Smooth muscle cell (in vitro differentiated cells): Measurements from ENCODE around the gene ATL3. TPM values are rescaled to one million over a fixed set of nuclear protein-coding genes. Genes with fewer than 3 reads are reported as not detected.
A peak's percentile ranks its signal among the peaks of the same experiment; 100 is the strongest.

Source experiments
- DNase-seq: peaks from one replicate; lab custom pipeline; 2025; ENCODE audit not compliant: unreplicated experiment; lab: John Stamatoyannopoulos, UW
- H2AFZ ChIP-seq: fragments of 200-600 bp; sonication (generic); 2 replicates; pipeline ENCODE4 v1.6.0; 2016; ENCODE audit warnings: antibody characterized with exemption, low read depth, mild to moderate bottlenecking
- H3F3A ChIP-seq: fragments of 200-600 bp; sonication (generic); 2 replicates; pipeline ENCODE4 v1.6.0; 2017; ENCODE audit warnings: antibody characterized with exemption, low read depth
- H3K27ac ChIP-seq: fragments of 200-600 bp; sonication (generic); 2 replicates; pipeline ENCODE4 v1.5.1; 2016; ENCODE audit warnings: low read depth, mild to moderate bottlenecking
- H3K27me3 ChIP-seq: fragments of 200-600 bp; sonication (generic); 2 replicates; pipeline ENCODE4 v1.6.1; 2016; ENCODE audit warnings: low read depth, mild to moderate bottlenecking
- H3K36me3 ChIP-seq: fragments of 200-600 bp; sonication (generic); 2 replicates; pipeline ENCODE4 v1.5.1; 2016; ENCODE audit warnings: low read depth
- H3K4me1 ChIP-seq: fragments of 200-600 bp; sonication (generic); 2 replicates; pipeline ENCODE4 v1.5.1; 2016; ENCODE audit warnings: low read depth
- H3K4me2 ChIP-seq: fragments of 200-600 bp; sonication (generic); 2 replicates; pipeline ENCODE4 v1.6.0; 2016; ENCODE audit warnings: mild to moderate bottlenecking
- H3K4me3 ChIP-seq: fragments of 200-600 bp; sonication (generic); 2 replicates; pipeline ENCODE4 v1.5.1; 2016; ENCODE audit warnings: mild to moderate bottlenecking
- H3K79me2 ChIP-seq: fragments of 200-600 bp; sonication (generic); 2 replicates; pipeline ENCODE4 v1.6.0; 2016; ENCODE audit warnings: low read depth, mild to moderate bottlenecking
- H3K9ac ChIP-seq: fragments of 200-600 bp; sonication (generic); 2 replicates; pipeline ENCODE4 v1.6.0; 2016; ENCODE audit warnings: low read depth
- H3K9me3 ChIP-seq: fragments of 200-600 bp; sonication (generic); replicated peaks from 2 replicates; pipeline ENCODE4 v1.5.1; 2016; ENCODE audit warnings: low read depth
- H4K20me1 ChIP-seq: fragments of 200-600 bp; sonication (generic); 2 replicates; pipeline ENCODE4 v1.6.0; 2016; ENCODE audit warnings: low read depth
- WGBS: methylation state at CpG from one replicate; pipeline ENCODE4 v1.1.7; 2016; ENCODE audit warnings: low lambda C conversion rate; 5-methylcytosine and 5-hydroxymethylcytosine counted together
- polyA plus RNA-seq: library from polyadenylated mRNA; unstranded; fragments of >200 nt; fragmentation: Nextera tagmentation; extraction: Ambion mirVana; gene quantifications from 2 replicates; pipeline ENCODE4 v1.2.1, GENCODE V29; 2016
- total RNA-seq: library from RNA; depleted of rRNA; stranded (reverse); fragments of >200 nt; gene quantifications from 2 replicates; pipeline ENCODE4 v1.2.3, GENCODE V29; 2014
- TF ChIP-seq, protein P1 (sequence below): fragments of 200-600 bp; sonication (generic); IDR thresholded peaks from 2 replicates; pipeline ENCODE4 v1.5.1; 2017; ENCODE audit warnings: borderline replicate concordance, mild to moderate bottlenecking, antibody characterized with exemption; ENCODE audit not compliant: insufficient read depth, poor library complexity, severe bottlenecking

The ATL3 gene
- total and polyA plus RNA-seq, 2 experiments from 2014 or later, result 13.0 to 32.5 TPM

DNA sequence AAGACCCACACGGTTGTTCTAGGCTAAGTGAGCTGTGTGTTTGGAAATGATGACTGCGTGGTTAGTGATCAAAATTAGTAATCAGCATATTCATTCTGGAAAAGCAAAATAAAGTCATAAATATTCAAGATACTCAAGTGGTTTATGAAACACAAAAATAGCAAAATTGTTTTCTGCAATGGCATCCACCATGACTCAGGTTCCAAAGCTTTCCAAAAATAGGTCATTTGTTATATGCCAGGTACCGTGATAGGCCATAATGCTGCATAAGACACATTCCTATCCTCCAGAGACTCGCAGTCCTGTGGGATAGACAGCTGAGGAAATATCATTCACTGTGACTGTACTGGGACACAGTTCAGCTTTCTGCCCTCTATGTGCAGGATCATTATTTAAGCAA is 2.4 kb upstream of the ATL3 start:
- no peaks in the 10 kb centered on the region for H3K36me3 ChIP-seq
- H4K20me1 ChIP-seq, result peaks cover 14% of the 10 kb centered on the region
- H3K4me2 ChIP-seq, result no peak overlapping the region
- no peak overlapping the region for H3K9ac ChIP-seq
- no peaks in the 10 kb centered on the region for H3K9me3 ChIP-seq
- H3K27me3 ChIP-seq, result no peaks in the 10 kb centered on the region
- peaks cover 20% of the 10 kb centered on the region for H3K79me2 ChIP-seq
- TF ChIP-seq, protein P1, sequence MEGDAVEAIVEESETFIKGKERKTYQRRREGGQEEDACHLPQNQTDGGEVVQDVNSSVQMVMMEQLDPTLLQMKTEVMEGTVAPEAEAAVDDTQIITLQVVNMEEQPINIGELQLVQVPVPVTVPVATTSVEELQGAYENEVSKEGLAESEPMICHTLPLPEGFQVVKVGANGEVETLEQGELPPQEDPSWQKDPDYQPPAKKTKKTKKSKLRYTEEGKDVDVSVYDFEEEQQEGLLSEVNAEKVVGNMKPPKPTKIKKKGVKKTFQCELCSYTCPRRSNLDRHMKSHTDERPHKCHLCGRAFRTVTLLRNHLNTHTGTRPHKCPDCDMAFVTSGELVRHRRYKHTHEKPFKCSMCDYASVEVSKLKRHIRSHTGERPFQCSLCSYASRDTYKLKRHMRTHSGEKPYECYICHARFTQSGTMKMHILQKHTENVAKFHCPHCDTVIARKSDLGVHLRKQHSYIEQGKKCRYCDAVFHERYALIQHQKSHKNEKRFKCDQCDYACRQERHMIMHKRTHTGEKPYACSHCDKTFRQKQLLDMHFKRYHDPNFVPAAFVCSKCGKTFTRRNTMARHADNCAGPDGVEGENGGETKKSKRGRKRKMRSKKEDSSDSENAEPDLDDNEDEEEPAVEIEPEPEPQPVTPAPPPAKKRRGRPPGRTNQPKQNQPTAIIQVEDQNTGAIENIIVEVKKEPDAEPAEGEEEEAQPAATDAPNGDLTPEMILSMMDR, result no peak
- DNase-seq, result no peak
- H3K4me1 ChIP-seq, result peaks cover 7% of the 10 kb centered on the region
- 86% methylated on average over 4 of the region's 4 CpGs for WGBS
- H3F3A ChIP-seq, result peaks cover 3% of the 10 kb centered on the region
- H3K27ac ChIP-seq, result no peak overlapping the region
- H2AFZ ChIP-seq, result no peak overlapping the region
- no peak overlapping the region for H3K4me3 ChIP-seq

GRCh38 chr11:63672936-63673539 is 1.9 kb upstream of the ATL3 start:
- Histone ChIP-seq H4K20me1 (peaks cover 19% of the 10 kb centered on the region), H3K4me3 (no peak overlapping the region), H2AFZ (peak overlapping the region; percentile 9), H3K27me3 (no peaks in the 10 kb centered on the region), H3K79me2 (peaks cover 20% of the 10 kb centered on the region), H3K36me3 (no peaks in the 10 kb centered on the region), H3F3A (peaks cover 3% of the 10 kb centered on the region), H3K4me1 (peaks cover 7% of the 10 kb centered on the region), H3K27ac (no peak overlapping the region), H3K9me3 (no peaks in the 10 kb centered on the region), H3K4me2 (no peak overlapping the region), H3K9ac (no peak overlapping the region)
- TF ChIP-seq, protein P1, result no peak
- no peak for DNase-seq
- 88% methylated on average over 1 of the region's 1 CpG for WGBS

- Histone ChIP-seq H3F3A (peaks cover 9% of the 10 kb centered on the region), H3K27ac (no peak overlapping the region), H4K20me1 (peaks cover 28% of the 10 kb centered on the region), H3K9me3 (no peaks in the 10 kb centered on the region), H2AFZ (peak overlapping the region; percentile 95), H3K79me2 (peaks cover 24% of the 10 kb centered on the region), H3K27me3 (no peaks in the 10 kb centered on the region), H3K9ac (no peak overlapping the region), H3K4me1 (peaks cover 7% of the 10 kb centered on the region), H3K36me3 (no peaks in the 10 kb centered on the region), H3K4me2 (peak overlapping the region; percentile 92), H3K4me3 (no peak overlapping the region)
- TF ChIP-seq, protein P1, result no peak
- 98% methylated on average over 16 of the region's 16 CpGs for WGBS
- DNase-seq, result no peak
These were observed 934 bp upstream of the ATL3 start for GRCh38 chr11:63672156-63672463.
